GM23338 (cell line): ENCODE measurements around the gene NOX5. TPM values are rescaled to one million over a fixed set of nuclear protein-coding genes. Genes with fewer than 3 reads are reported as not detected.
A peak's percentile ranks its signal among the peaks of the same experiment; 100 is the strongest.

Experiments used
- ATAC-seq: fragments of 200-7000 bp; cut with Tn5 transposase; 3 replicates; pipeline ENCODE4 v1.9.1; 2020
- DNase-seq: peaks from one replicate; pipeline ENCODE4 v3.0.0-alpha.2; 2015; ENCODE audit warnings: low spot score
- H2AFZ ChIP-seq: fragments of 200-600 bp; sonication (generic); 2 replicates; pipeline ENCODE4 v1.8.0; 2016; ENCODE audit warnings: antibody characterized with exemption, mild to moderate bottlenecking, moderate library complexity
- H3F3A ChIP-seq: fragments of 200-600 bp; sonication (generic); replicated peaks from 2 replicates; pipeline ENCODE4 v1.8.0; 2017; ENCODE audit warnings: antibody characterized with exemption, mixed run types, low read depth
- H3K27ac ChIP-seq: fragments of 200-600 bp; sonication (generic); 2 replicates; pipeline ENCODE4 v1.6.1; 2016; ENCODE audit warnings: low read depth
- H3K27me3 ChIP-seq: fragments of 200-600 bp; sonication (generic); 2 replicates; pipeline ENCODE4 v1.8.0; 2016; ENCODE audit warnings: mild to moderate bottlenecking, mixed run types, moderate library complexity; ENCODE audit not compliant: insufficient read depth
- H3K36me3 ChIP-seq: fragments of 200-600 bp; sonication (generic); 2 replicates; pipeline ENCODE4 v1.8.0; 2016; ENCODE audit warnings: mild to moderate bottlenecking; ENCODE audit not compliant: insufficient read depth
- H3K4me1 ChIP-seq: fragments of 200-600 bp; sonication (generic); 2 replicates; pipeline ENCODE4 v1.8.0; 2016; ENCODE audit warnings: mild to moderate bottlenecking, moderate library complexity; ENCODE audit not compliant: insufficient read depth
- H3K4me2 ChIP-seq: fragments of 200-600 bp; sonication (generic); 2 replicates; pipeline ENCODE4 v1.7.1; 2017; ENCODE audit warnings: mixed run types
- H3K4me3 ChIP-seq: fragments of 200-600 bp; sonication (generic); 2 replicates; pipeline ENCODE4 v1.6.1; 2016; ENCODE audit warnings: mixed run types
- H3K79me2 ChIP-seq: fragments of 200-600 bp; sonication (generic); replicated peaks from 2 replicates; pipeline ENCODE4 v1.8.0; 2017; ENCODE audit warnings: mild to moderate bottlenecking; ENCODE audit not compliant: insufficient read depth
- H3K9me2 ChIP-seq: fragments of 200-600 bp; sonication (generic); 2 replicates; pipeline ENCODE4 v1.8.0; 2017; ENCODE audit not compliant: insufficient read depth
- H4K20me1 ChIP-seq: fragments of 200-600 bp; sonication (generic); replicated peaks from 2 replicates; pipeline ENCODE4 v1.8.0; 2017; ENCODE audit warnings: mild to moderate bottlenecking; ENCODE audit not compliant: insufficient read depth
- H3K27ac Mint-ChIP-seq: 2 replicates; pipeline ENCODE4 v1.8.0; 2020; ENCODE audit warnings: inconsistent platforms, mild to moderate bottlenecking, moderate library complexity, mixed read lengths
- H3K27me3 Mint-ChIP-seq: 3 replicates; pipeline ENCODE4 v1.8.0; 2022; ENCODE audit warnings: low read depth, mild to moderate bottlenecking, moderate library complexity, mixed read lengths, inconsistent platforms; ENCODE audit not compliant: insufficient read depth, poor library complexity
- H3K36me3 Mint-ChIP-seq: 3 replicates; pipeline ENCODE4 v1.8.0; 2021; ENCODE audit warnings: low read depth, mild to moderate bottlenecking, inconsistent platforms, moderate library complexity, mixed read lengths
- H3K4me1 Mint-ChIP-seq: 3 replicates; pipeline ENCODE4 v1.8.0; 2020; ENCODE audit warnings: mild to moderate bottlenecking, inconsistent platforms, mixed read lengths
- H3K4me3 Mint-ChIP-seq: 3 replicates; pipeline ENCODE4 v1.8.0; 2021; ENCODE audit warnings: moderate library complexity, mild to moderate bottlenecking, inconsistent platforms, mixed read lengths
- H3K9me3 Mint-ChIP-seq: 3 replicates; pipeline ENCODE4 v1.8.0; 2020; ENCODE audit warnings: moderate library complexity, mild to moderate bottlenecking, inconsistent platforms, mixed read lengths
- CREB1 ChIP-seq: fragments of 250-450 bp; sonication (Bioruptor Pico); IDR thresholded peaks from 2 replicates; pipeline ENCODE4 v1.5.0; 2020; ENCODE audit warnings: low read depth, mild to moderate bottlenecking, moderate library complexity
- EZH2 ChIP-seq: fragments of 200-600 bp; sonication (generic); IDR thresholded peaks from one replicate; pipeline ENCODE4 v1.8.0; 2017; ENCODE audit warnings: antibody characterized with exemption, mild to moderate bottlenecking, low read depth; ENCODE audit not compliant: unreplicated experiment
- EZH2phosphoT487 ChIP-seq: fragments of 200-600 bp; sonication (generic); IDR thresholded peaks from one replicate; pipeline ENCODE4 v1.8.1; 2018; ENCODE audit warnings: antibody characterized with exemption; ENCODE audit not compliant: unreplicated experiment
- JUNB ChIP-seq: IDR thresholded peaks from one replicate; pipeline ENCODE4 v1.6.1; 2016; ENCODE audit warnings: antibody characterized with exemption; ENCODE audit not compliant: unreplicated experiment
- NANOG ChIP-seq: IDR thresholded peaks from 2 replicates; pipeline ENCODE4 v1.6.1; 2016; ENCODE audit warnings: antibody characterized with exemption, borderline replicate concordance
- POLR2AphosphoS5 ChIP-seq: IDR thresholded peaks from 2 replicates; pipeline ENCODE4 v1.6.1; 2016; ENCODE audit warnings: antibody characterized with exemption, low read depth
- STAT1 ChIP-seq: IDR thresholded peaks from one replicate; pipeline ENCODE4 v1.6.1; 2016; ENCODE audit warnings: antibody characterized with exemption; ENCODE audit not compliant: unreplicated experiment
- ZNF114 ChIP-seq: fragments of 250-450 bp; sonication (Bioruptor Pico); IDR thresholded peaks from 2 replicates; pipeline ENCODE4 v1.5.0; 2020; ENCODE audit warnings: mild to moderate bottlenecking, moderate library complexity
- ZNF331 ChIP-seq: fragments of 250-450 bp; sonication (Bioruptor Pico); IDR thresholded peaks from 2 replicates; pipeline ENCODE4 v1.5.0; 2020; ENCODE audit warnings: low read depth, mild to moderate bottlenecking, moderate library complexity
- polyA plus RNA-seq: library from polyadenylated mRNA; unstranded; fragments of >200 nt; fragmentation: Nextera tagmentation; extraction: Ambion mirVana; gene quantifications from 2 replicates; pipeline ENCODE4 v1.2.1, GENCODE V29; 2016
- total RNA-seq: library from RNA; depleted of rRNA; stranded (reverse); fragments of >200 nt; shearing (Covaris generic); gene quantifications from 2 replicates; pipeline ENCODE4 v1.2.3, GENCODE V29; 2014
- TF ChIP-seq, protein P1 (sequence below): fragments of 250-450 bp; sonication (Bioruptor Pico); IDR thresholded peaks from 2 replicates; pipeline ENCODE4 v1.5.0; 2020; ENCODE audit warnings: mild to moderate bottlenecking, moderate library complexity
- TF ChIP-seq, protein P2 (sequence below): IDR thresholded peaks from one replicate; pipeline ENCODE4 v1.6.1; 2018; ENCODE audit warnings: antibody characterized with exemption; ENCODE audit not compliant: unreplicated experiment
- TF ChIP-seq, protein P3 (sequence below): IDR thresholded peaks from 2 replicates; pipeline ENCODE4 v1.6.1; 2016; ENCODE audit warnings: antibody characterized with exemption
- TF ChIP-seq, protein P4 (sequence below), 2 experiments: fragments of 200-600 bp in 1 of 2; sonication (generic) in 1 of 2; conservative IDR thresholded peaks; 2 replicates each; pipeline versions ENCODE4 v1.5.1 to v1.6.1; 2016 to 2017; ENCODE audit warnings: antibody characterized with exemption in 2 of 2, low read depth in 2 of 2, mild to moderate bottlenecking in 2 of 2, moderate library complexity in 1 of 2

Gene NOX5
- total and polyA plus RNA-seq, 2 experiments from 2014 or later = 0.03 TPM; not detected in 1

DNA sequence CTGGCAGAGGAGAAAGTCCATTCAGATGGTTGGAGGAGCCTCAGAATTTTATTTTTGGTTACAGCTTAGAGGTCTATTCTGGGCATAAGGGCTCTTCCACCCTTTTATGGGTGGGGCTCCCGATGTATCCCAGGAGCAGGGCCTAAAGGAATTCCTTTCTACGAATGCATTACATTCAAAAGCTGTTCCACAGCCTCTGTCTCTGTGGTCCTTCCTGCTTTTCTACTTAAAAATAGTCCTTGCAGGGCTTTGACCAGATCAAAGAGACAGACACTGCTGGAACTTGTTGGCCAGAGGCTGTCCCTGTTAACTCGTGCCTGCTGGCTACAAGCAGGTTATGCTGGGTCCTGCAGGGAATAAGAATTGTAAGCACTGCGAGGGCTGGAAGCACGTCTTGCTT is 14.4 kb upstream of the NOX5 start:
- H3K4me1 ChIP-seq = peaks cover 27% of the 10 kb centered on the region
- H3K27ac Mint-ChIP-seq = no peak overlapping the region
- H3F3A ChIP-seq = no peaks in the 10 kb centered on the region
- no peaks in the 10 kb centered on the region for H4K20me1 ChIP-seq
- H3K36me3 Mint-ChIP-seq = no peaks in the 10 kb centered on the region
- H3K36me3 ChIP-seq = no peaks in the 10 kb centered on the region
- H3K4me2 ChIP-seq = 0 out of 2 replicates have a peak overlapping the region, but pooled peaks have one; percentile 38
- no peak overlapping the region for H3K27ac ChIP-seq
- H2AFZ ChIP-seq = 0 out of 2 replicates have a peak overlapping the region, but pooled peaks have one; percentile 78
- TF ChIP-seq CREB1 (CRISPR knock-in tag) (no peak), POLR2AphosphoS5 (no peak), JUNB (no peak), STAT1 (no peak), NANOG (no peak), EZH2phosphoT487 (no peak), ZNF331 (no peak), EZH2 (no peak), ZNF114 (CRISPR knock-in tag) (no peak)
- TF ChIP-seq, protein P1, sequence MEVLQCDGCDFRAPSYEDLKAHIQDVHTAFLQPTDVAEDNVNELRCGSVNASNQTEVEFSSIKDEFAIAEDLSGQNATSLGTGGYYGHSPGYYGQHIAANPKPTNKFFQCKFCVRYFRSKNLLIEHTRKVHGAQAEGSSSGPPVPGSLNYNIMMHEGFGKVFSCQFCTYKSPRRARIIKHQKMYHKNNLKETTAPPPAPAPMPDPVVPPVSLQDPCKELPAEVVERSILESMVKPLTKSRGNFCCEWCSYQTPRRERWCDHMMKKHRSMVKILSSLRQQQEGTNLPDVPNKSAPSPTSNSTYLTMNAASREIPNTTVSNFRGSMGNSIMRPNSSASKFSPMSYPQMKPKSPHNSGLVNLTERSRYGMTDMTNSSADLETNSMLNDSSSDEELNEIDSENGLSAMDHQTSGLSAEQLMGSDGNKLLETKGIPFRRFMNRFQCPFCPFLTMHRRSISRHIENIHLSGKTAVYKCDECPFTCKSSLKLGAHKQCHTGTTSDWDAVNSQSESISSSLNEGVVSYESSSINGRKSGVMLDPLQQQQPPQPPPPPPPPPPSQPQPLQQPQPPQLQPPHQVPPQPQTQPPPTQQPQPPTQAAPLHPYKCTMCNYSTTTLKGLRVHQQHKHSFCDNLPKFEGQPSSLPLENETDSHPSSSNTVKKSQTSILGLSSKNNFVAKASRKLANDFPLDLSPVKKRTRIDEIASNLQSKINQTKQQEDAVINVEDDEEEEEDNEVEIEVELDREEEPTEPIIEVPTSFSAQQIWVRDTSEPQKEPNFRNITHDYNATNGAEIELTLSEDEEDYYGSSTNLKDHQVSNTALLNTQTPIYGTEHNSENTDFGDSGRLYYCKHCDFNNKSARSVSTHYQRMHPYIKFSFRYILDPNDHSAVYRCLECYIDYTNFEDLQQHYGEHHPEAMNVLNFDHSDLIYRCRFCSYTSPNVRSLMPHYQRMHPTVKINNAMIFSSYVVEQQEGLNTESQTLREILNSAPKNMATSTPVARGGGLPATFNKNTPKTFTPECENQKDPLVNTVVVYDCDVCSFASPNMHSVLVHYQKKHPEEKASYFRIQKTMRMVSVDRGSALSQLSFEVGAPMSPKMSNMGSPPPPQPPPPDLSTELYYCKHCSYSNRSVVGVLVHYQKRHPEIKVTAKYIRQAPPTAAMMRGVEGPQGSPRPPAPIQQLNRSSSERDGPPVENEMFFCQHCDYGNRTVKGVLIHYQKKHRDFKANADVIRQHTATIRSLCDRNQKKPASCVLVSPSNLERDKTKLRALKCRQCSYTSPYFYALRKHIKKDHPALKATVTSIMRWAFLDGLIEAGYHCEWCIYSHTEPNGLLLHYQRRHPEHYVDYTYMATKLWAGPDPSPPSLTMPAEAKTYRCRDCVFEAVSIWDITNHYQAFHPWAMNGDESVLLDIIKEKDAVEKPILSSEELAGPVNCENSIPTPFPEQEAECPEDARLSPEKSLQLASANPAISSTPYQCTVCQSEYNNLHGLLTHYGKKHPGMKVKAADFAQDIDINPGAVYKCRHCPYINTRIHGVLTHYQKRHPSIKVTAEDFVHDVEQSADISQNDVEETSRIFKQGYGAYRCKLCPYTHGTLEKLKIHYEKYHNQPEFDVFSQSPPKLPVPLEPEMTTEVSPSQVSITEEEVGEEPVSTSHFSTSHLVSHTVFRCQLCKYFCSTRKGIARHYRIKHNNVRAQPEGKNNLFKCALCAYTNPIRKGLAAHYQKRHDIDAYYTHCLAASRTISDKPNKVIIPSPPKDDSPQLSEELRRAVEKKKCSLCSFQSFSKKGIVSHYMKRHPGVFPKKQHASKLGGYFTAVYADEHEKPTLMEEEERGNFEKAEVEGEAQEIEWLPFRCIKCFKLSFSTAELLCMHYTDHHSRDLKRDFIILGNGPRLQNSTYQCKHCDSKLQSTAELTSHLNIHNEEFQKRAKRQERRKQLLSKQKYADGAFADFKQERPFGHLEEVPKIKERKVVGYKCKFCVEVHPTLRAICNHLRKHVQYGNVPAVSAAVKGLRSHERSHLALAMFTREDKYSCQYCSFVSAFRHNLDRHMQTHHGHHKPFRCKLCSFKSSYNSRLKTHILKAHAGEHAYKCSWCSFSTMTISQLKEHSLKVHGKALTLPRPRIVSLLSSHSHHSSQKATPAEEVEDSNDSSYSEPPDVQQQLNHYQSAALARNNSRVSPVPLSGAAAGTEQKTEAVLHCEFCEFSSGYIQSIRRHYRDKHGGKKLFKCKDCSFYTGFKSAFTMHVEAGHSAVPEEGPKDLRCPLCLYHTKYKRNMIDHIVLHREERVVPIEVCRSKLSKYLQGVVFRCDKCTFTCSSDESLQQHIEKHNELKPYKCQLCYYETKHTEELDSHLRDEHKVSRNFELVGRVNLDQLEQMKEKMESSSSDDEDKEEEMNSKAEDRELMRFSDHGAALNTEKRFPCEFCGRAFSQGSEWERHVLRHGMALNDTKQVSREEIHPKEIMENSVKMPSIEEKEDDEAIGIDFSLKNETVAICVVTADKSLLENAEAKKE (CRISPR knock-in tag) = no peak
- TF ChIP-seq, protein P2, sequence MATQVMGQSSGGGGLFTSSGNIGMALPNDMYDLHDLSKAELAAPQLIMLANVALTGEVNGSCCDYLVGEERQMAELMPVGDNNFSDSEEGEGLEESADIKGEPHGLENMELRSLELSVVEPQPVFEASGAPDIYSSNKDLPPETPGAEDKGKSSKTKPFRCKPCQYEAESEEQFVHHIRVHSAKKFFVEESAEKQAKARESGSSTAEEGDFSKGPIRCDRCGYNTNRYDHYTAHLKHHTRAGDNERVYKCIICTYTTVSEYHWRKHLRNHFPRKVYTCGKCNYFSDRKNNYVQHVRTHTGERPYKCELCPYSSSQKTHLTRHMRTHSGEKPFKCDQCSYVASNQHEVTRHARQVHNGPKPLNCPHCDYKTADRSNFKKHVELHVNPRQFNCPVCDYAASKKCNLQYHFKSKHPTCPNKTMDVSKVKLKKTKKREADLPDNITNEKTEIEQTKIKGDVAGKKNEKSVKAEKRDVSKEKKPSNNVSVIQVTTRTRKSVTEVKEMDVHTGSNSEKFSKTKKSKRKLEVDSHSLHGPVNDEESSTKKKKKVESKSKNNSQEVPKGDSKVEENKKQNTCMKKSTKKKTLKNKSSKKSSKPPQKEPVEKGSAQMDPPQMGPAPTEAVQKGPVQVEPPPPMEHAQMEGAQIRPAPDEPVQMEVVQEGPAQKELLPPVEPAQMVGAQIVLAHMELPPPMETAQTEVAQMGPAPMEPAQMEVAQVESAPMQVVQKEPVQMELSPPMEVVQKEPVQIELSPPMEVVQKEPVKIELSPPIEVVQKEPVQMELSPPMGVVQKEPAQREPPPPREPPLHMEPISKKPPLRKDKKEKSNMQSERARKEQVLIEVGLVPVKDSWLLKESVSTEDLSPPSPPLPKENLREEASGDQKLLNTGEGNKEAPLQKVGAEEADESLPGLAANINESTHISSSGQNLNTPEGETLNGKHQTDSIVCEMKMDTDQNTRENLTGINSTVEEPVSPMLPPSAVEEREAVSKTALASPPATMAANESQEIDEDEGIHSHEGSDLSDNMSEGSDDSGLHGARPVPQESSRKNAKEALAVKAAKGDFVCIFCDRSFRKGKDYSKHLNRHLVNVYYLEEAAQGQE = no peak
- TF ChIP-seq, protein P3, sequence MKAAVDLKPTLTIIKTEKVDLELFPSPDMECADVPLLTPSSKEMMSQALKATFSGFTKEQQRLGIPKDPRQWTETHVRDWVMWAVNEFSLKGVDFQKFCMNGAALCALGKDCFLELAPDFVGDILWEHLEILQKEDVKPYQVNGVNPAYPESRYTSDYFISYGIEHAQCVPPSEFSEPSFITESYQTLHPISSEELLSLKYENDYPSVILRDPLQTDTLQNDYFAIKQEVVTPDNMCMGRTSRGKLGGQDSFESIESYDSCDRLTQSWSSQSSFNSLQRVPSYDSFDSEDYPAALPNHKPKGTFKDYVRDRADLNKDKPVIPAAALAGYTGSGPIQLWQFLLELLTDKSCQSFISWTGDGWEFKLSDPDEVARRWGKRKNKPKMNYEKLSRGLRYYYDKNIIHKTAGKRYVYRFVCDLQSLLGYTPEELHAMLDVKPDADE = no peak
- TF ChIP-seq, protein P4, sequence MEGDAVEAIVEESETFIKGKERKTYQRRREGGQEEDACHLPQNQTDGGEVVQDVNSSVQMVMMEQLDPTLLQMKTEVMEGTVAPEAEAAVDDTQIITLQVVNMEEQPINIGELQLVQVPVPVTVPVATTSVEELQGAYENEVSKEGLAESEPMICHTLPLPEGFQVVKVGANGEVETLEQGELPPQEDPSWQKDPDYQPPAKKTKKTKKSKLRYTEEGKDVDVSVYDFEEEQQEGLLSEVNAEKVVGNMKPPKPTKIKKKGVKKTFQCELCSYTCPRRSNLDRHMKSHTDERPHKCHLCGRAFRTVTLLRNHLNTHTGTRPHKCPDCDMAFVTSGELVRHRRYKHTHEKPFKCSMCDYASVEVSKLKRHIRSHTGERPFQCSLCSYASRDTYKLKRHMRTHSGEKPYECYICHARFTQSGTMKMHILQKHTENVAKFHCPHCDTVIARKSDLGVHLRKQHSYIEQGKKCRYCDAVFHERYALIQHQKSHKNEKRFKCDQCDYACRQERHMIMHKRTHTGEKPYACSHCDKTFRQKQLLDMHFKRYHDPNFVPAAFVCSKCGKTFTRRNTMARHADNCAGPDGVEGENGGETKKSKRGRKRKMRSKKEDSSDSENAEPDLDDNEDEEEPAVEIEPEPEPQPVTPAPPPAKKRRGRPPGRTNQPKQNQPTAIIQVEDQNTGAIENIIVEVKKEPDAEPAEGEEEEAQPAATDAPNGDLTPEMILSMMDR (conservative IDR thresholded peaks at IDR 0.05; ENCODE audit: low read depth in 2 of 2) = no peak
- no peaks in the 10 kb centered on the region for H3K79me2 ChIP-seq
- DNase-seq = no peak
- no peaks in the 10 kb centered on the region for H3K27me3 ChIP-seq
- H3K4me3 ChIP-seq = no peak overlapping the region
- no peak for ATAC-seq
- H3K27me3 Mint-ChIP-seq = peaks cover 5% of the 10 kb centered on the region
- peaks cover 8% of the 10 kb centered on the region for H3K9me2 ChIP-seq
- H3K4me3 Mint-ChIP-seq = no peak overlapping the region
- peaks cover 35% of the 10 kb centered on the region for H3K4me1 Mint-ChIP-seq
- no peaks in the 10 kb centered on the region for H3K9me3 Mint-ChIP-seq
